Measurements from ENCODE around the gene DLK1. TPM values are rescaled to one million over a fixed set of nuclear protein-coding genes. Genes with fewer than 3 reads are reported as not detected.

The DLK1 gene
- total and polyA plus RNA-seq, 2 of the 13 experiments (the other 11 are each of a cell fraction or from before 2014, with no cell fraction given), result 95.5 to 312 TPM

GRCh38 chr14:100777366-100777817 is 50.7 kb downstream of the DLK1 start (continued):
- TF ChIP-seq ZXDC (CRISPR knock-in tag; IDR thresholded peaks at IDR 0.05) (no peak), FOXM1 (CRISPR knock-in tag; IDR thresholded peaks at IDR 0.05) (no peak), ZSCAN5A (CRISPR knock-in tag; IDR thresholded peaks at IDR 0.05; ENCODE audit: borderline replicate concordance) (no peak), ZKSCAN5 (CRISPR knock-in tag; IDR thresholded peaks at IDR 0.05) (no peak), ATF7 (IDR thresholded peaks at IDR 0.05) (no peak), ATF7 (CRISPR knock-in tag; IDR thresholded peaks at IDR 0.05) (no peak), CHD4 (IDR thresholded peaks at IDR 0.05; ENCODE audit: borderline replicate concordance, low read length) (no peak)

- ChIA-PET POLR2A (no interaction called here), CTCF (ENCODE audit: low intra/inter-chr PET ratio, low total read pairs) (no interaction called here)
- ATAC-seq (no peak), FAIRE-seq (no peak), DNase-seq (ENCODE audit: low spot score) (no peak)
- Histone ChIP-seq H2AFZ (ENCODE audit: low read length) (no peak overlapping the region), H3K4me3 (replicated peaks in 1 of 3; ENCODE audit: insufficient read depth in 1 of 3, low read depth in 2 of 3, low read length in 3 of 3) (no peak overlapping the region), H3K79me2 (ENCODE audit: insufficient read depth, low read length) (no peaks in the 10 kb centered on the region), H3K4me2 (ENCODE audit: low read depth, low read length) (no peak overlapping the region), H3K4me1 (ENCODE audit: insufficient read depth, low read length) (peaks cover 17% of the 10 kb centered on the region), H3K9me3 (ENCODE audit: low read length) (no peaks in the 10 kb centered on the region), H3K9ac (ENCODE audit: insufficient read depth, low read depth, low read length) (no peak overlapping the region), H4K20me1 (ENCODE audit: insufficient read depth, low read length) (no peaks in the 10 kb centered on the region), H3K27me3 (ENCODE audit: control insufficient read depth in 1 of 2, insufficient read depth in 2 of 2, low read length in 2 of 2) (no peaks in the 10 kb centered on the region), H3K27ac (ENCODE audit: extremely low read length, insufficient read depth, low read length) (no peak overlapping the region), H3K36me3 (replicated peaks in 1 of 2; ENCODE audit: control insufficient read depth in 1 of 2, insufficient read depth in 2 of 2, low read length in 2 of 2) (no peaks in the 10 kb centered on the region)
- intact Hi-C loops (cut with micrococcal nuclease; ENCODE audit: unreplicated experiment) (no loop called here), in situ Hi-C loops (cut with HindIII; ENCODE audit: extremely low pct_ligation_motif_present, low pct_unique_long_range_greater_than_20kb) (no loop called here)
- TF ChIP-seq ZNF10 (CRISPR knock-in tag; IDR thresholded peaks at IDR 0.05; ENCODE audit: borderline replicate concordance, low read depth), result no peak
- no peak for TF ChIP-seq ZNF652 (CRISPR knock-in tag; IDR thresholded peaks at IDR 0.05; ENCODE audit: borderline replicate concordance, low read depth)
- no peak for TF ChIP-seq CTCF (CRISPR knock-in tag; IDR thresholded peaks at IDR 0.05)
- TF ChIP-seq ZNF790 (CRISPR knock-in tag; IDR thresholded peaks at IDR 0.05; ENCODE audit: borderline replicate concordance), result no peak
- no peak for TF ChIP-seq KLF16 (CRISPR knock-in tag; IDR thresholded peaks at IDR 0.05)
- TF ChIP-seq MTF1 (CRISPR knock-in tag; IDR thresholded peaks at IDR 0.05), result no peak
- TF ChIP-seq TBX2 (CRISPR knock-in tag; IDR thresholded peaks at IDR 0.05; ENCODE audit: borderline replicate concordance), result no peak
- no TSS peak for BruUV-seq (replicated peaks)
- WGBS (ENCODE audit: low lambda C conversion rate), result 94% methylated on average over 21 of the region's 22 CpGs
These were observed 51.3 kb downstream of the DLK1 start for GRCh38 chr14:100777818-100778525.
